K562 (cell line): ENCODE data around the gene DOCK4. TPM values are rescaled to one million over a fixed set of nuclear protein-coding genes. Genes with fewer than 3 reads are reported as not detected.

Experiments
- ATF7 ChIP-seq: fragments of 450-650 bp; IDR thresholded peaks from 2 replicates; pipeline ENCODE4 v1.7.1; 2014; ENCODE audit warnings: mild to moderate bottlenecking, moderate library complexity
- JUND ChIP-seq, 2 experiments: IDR thresholded peaks; 2 replicates in 1 of 2; 3 replicates in 1 of 2; pipeline ENCODE4 v1.6.1; 2011; ENCODE audit warnings: borderline replicate concordance in 2 of 2, low read depth in 2 of 2, low read length in 2 of 2, improper control_type of control experiment in 1 of 2, missing biosample characterization in 1 of 2, missing genetic modification characterization in 1 of 2, missing genetic modification reagents in 1 of 2
- LCOR ChIP-seq: sonication (generic); formaldehyde crosslinking; IDR thresholded peaks from 2 replicates; pipeline ENCODE4 v1.8.0; 2022; ENCODE audit warnings: mild to moderate bottlenecking, missing genetic modification reagents
- MAFK ChIP-seq: IDR thresholded peaks from 2 replicates; pipeline ENCODE4 v1.6.1; 2011; ENCODE audit warnings: low read length, improper control_type of control experiment
- MTA3 ChIP-seq: fragments of 450-650 bp; formaldehyde crosslinking; IDR thresholded peaks from 2 replicates; pipeline ENCODE4 v1.6.1; 2017; ENCODE audit warnings: mild to moderate bottlenecking, borderline replicate concordance
- PTTG1 ChIP-seq: fragments of 450-650 bp; IDR thresholded peaks from 2 replicates; pipeline ENCODE4 v1.6.1; 2016; ENCODE audit warnings: low read depth, mild to moderate bottlenecking, missing genetic modification characterization, missing compliant biosample characterization
- SMC3 ChIP-seq: conservative IDR thresholded peaks from 2 replicates; pipeline ENCODE4 v1.6.1; 2011; ENCODE audit warnings: low read depth, low read length, improper control_type of control experiment; ENCODE audit not compliant: insufficient read depth
- TEAD4 ChIP-seq, 2 experiments: sonication (generic) in 1 of 2; formaldehyde crosslinking in 1 of 2; IDR thresholded peaks; 2 replicates each; pipeline versions ENCODE4 v1.6.1 to v1.8.0; 2012 to 2022; ENCODE audit warnings: borderline replicate concordance in 1 of 2, inconsistent platforms in 1 of 2, low read length in 1 of 2, mild to moderate bottlenecking in 1 of 2, missing genetic modification reagents in 1 of 2
- ZEB2 ChIP-seq: fragments of 450-650 bp; IDR thresholded peaks from 2 replicates; pipeline ENCODE4 v1.6.1; 2016
- ZNF274 ChIP-seq: IDR thresholded peaks from 2 replicates; pipeline ENCODE4 v1.6.1; 2011; ENCODE audit warnings: low read depth, mild to moderate bottlenecking, low read length, moderate library complexity, borderline replicate concordance
- polyA plus RNA-seq, 8 experiments: library from polyadenylated mRNA; depleted of rRNA in 4 of 8; stranded (reverse) in 5 of 8; unstranded in 3 of 8; fragments of >200 nt; fragmentation: Nextera tagmentation in 2 of 8; fragmentation: Illumina TruSeq in 1 of 8; extraction: Ambion mirVana in 2 of 8; extraction: Trizol in 1 of 8; gene quantifications; 2 replicates each; pipeline versions ENCODE4 v1.2.1 to v1.2.3, GENCODE V29; 2011 to 2014; ENCODE audit warnings: inconsistent platforms in 1 of 8, missing spikeins in 1 of 8
- total RNA-seq, 7 experiments: library from RNA; depleted of rRNA in 6 of 7; stranded (reverse); fragments of >200 nt in 6 of 7; fragmentation: Illumina TruSeq in 2 of 7; extraction: Trizol in 2 of 7; gene quantifications; 2 replicates each; pipeline versions ENCODE4 v1.2.1 to v1.2.3, GENCODE V29; 2011 to 2021; ENCODE audit warnings: low replicate concordance in 1 of 7
- TF ChIP-seq, protein P1 (sequence below): sonication (generic); formaldehyde crosslinking; IDR thresholded peaks from 2 replicates; pipeline ENCODE4 v1.8.1; 2022; ENCODE audit warnings: missing genetic modification reagents
- TF ChIP-seq, protein P2 (sequence below), 2 experiments: fragments of 450-650 bp in 1 of 2; sonication (generic) in 1 of 2; formaldehyde crosslinking in 1 of 2; IDR thresholded peaks in 1 of 2; conservative IDR thresholded peaks in 1 of 2; 2 replicates each; pipeline versions ENCODE4 v1.6.1 to v1.8.1; 2016 to 2023; ENCODE audit warnings: mild to moderate bottlenecking in 2 of 2, moderate library complexity in 2 of 2, inconsistent platforms in 1 of 2, missing genetic modification reagents in 1 of 2
- TF ChIP-seq, protein P3 (sequence below): fragments of 450-650 bp; formaldehyde crosslinking; IDR thresholded peaks from 2 replicates; pipeline ENCODE4 v1.4.0; 2020; ENCODE audit warnings: mild to moderate bottlenecking, moderate library complexity
- TF ChIP-seq, protein P4 (sequence below), 2 experiments: fragments of 450-650 bp; formaldehyde crosslinking in 1 of 2; IDR thresholded peaks; 2 replicates each; pipeline versions ENCODE4 v1.4.0 to v1.6.1; 2014 to 2020; ENCODE audit warnings: mild to moderate bottlenecking in 2 of 2, borderline replicate concordance in 1 of 2, low read depth in 1 of 2

DOCK4 gene
- total and polyA plus RNA-seq, 9 of the 15 experiments (the other 6 are each of a cell fraction or from before 2014, with no cell fraction given) = 0.42 to 5.7 (median 2.3) TPM

DNA sequence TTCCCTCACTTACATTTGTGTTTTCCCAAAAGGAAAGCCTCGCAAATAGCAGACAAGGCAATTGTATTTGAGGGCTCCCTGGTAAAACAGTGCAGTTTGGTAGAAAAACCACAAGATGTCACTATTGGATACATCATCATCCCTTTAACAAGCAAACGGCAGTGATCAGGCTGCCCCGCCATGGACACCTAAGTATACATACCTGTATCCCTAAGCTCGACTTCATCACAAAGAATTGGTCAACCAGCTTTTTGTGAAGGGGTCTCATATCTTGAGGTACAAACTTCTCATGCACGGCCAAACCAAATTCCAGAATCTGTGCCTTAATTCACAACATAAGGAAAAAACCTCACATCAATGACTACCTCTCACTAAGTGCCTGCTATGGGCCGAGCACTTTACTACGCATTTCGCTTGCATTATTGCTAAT is 464.4 kb downstream of the DOCK4 start (continued):
- TF ChIP-seq JUND (IDR thresholded peaks at IDR 0.05; ENCODE audit: borderline replicate concordance, low read depth, low read length) = no peak
- 0 out of 3 replicates have a peak, but pooled peaks have one; percentile 8 for TF ChIP-seq JUND (tag; IDR thresholded peaks at IDR 0.05; ENCODE audit: borderline replicate concordance, low read depth, low read length)
- TF ChIP-seq ATF7 = 0 out of 2 replicates have a peak, but pooled peaks have one; percentile 15
- 0 out of 2 replicates have a peak, but pooled peaks have one; percentile 25 for TF ChIP-seq ZEB2
- TF ChIP-seq, protein P1, sequence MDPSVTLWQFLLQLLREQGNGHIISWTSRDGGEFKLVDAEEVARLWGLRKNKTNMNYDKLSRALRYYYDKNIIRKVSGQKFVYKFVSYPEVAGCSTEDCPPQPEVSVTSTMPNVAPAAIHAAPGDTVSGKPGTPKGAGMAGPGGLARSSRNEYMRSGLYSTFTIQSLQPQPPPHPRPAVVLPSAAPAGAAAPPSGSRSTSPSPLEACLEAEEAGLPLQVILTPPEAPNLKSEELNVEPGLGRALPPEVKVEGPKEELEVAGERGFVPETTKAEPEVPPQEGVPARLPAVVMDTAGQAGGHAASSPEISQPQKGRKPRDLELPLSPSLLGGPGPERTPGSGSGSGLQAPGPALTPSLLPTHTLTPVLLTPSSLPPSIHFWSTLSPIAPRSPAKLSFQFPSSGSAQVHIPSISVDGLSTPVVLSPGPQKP = no peak
- TF ChIP-seq SMC3 = peak; percentile 86
- TF ChIP-seq, protein P2, sequence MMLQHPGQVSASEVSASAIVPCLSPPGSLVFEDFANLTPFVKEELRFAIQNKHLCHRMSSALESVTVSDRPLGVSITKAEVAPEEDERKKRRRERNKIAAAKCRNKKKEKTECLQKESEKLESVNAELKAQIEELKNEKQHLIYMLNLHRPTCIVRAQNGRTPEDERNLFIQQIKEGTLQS (IDR thresholded peaks at IDR 0.05) = no peak
- TF ChIP-seq, protein P2 (CRISPR knock-in tag; conservative IDR thresholded peaks at IDR 0.05) = peak; percentile 63; the same call in 1 of the 2 replicates
- no peak for TF ChIP-seq ZNF274
- TF ChIP-seq MTA3 = 0 out of 2 replicates have a peak, but pooled peaks have one; percentile 28
- peak; percentile 18; the same call in 1 of the 2 replicates for TF ChIP-seq TEAD4 (IDR thresholded peaks at IDR 0.05; ENCODE audit: low read length)
- TF ChIP-seq TEAD4 (CRISPR knock-in tag; IDR thresholded peaks at IDR 0.05; ENCODE audit: borderline replicate concordance) = no peak
- TF ChIP-seq, protein P3, sequence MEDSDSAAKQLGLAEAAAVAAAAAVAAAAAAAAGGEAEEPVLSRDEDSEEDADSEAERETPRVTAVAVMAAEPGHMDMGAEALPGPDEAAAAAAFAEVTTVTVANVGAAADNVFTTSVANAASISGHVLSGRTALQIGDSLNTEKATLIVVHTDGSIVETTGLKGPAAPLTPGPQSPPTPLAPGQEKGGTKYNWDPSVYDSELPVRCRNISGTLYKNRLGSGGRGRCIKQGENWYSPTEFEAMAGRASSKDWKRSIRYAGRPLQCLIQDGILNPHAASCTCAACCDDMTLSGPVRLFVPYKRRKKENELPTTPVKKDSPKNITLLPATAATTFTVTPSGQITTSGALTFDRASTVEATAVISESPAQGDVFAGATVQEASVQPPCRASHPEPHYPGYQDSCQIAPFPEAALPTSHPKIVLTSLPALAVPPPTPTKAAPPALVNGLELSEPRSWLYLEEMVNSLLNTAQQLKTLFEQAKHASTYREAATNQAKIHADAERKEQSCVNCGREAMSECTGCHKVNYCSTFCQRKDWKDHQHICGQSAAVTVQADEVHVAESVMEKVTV (CRISPR knock-in tag) = peak; percentile 92
- TF ChIP-seq, protein P4, sequence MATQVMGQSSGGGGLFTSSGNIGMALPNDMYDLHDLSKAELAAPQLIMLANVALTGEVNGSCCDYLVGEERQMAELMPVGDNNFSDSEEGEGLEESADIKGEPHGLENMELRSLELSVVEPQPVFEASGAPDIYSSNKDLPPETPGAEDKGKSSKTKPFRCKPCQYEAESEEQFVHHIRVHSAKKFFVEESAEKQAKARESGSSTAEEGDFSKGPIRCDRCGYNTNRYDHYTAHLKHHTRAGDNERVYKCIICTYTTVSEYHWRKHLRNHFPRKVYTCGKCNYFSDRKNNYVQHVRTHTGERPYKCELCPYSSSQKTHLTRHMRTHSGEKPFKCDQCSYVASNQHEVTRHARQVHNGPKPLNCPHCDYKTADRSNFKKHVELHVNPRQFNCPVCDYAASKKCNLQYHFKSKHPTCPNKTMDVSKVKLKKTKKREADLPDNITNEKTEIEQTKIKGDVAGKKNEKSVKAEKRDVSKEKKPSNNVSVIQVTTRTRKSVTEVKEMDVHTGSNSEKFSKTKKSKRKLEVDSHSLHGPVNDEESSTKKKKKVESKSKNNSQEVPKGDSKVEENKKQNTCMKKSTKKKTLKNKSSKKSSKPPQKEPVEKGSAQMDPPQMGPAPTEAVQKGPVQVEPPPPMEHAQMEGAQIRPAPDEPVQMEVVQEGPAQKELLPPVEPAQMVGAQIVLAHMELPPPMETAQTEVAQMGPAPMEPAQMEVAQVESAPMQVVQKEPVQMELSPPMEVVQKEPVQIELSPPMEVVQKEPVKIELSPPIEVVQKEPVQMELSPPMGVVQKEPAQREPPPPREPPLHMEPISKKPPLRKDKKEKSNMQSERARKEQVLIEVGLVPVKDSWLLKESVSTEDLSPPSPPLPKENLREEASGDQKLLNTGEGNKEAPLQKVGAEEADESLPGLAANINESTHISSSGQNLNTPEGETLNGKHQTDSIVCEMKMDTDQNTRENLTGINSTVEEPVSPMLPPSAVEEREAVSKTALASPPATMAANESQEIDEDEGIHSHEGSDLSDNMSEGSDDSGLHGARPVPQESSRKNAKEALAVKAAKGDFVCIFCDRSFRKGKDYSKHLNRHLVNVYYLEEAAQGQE (IDR thresholded peaks at IDR 0.05; ENCODE audit: borderline replicate concordance) = peak; percentile 83; the same call in 1 of the 2 replicates
- TF ChIP-seq, protein P4 (CRISPR knock-in tag; IDR thresholded peaks at IDR 0.05; ENCODE audit: low read depth) = no peak
- TF ChIP-seq LCOR = peak; percentile 74; the same call in 1 of the 2 replicates
- TF ChIP-seq PTTG1 (tag) = no peak
- peak; percentile 36; the same call in 1 of the 2 replicates for TF ChIP-seq MAFK
